WTC11 (cell line): ENCODE measurements around the gene SYT7. TPM values are rescaled to one million over a fixed set of nuclear protein-coding genes. Genes with fewer than 3 reads are reported as not detected.

Experiments used
- ATAC-seq: fragments of 200-7000 bp; cut with Tn5 transposase; 2 replicates; pipeline ENCODE4 v1.10.0; 2021; ENCODE audit warnings: mild to moderate bottlenecking, moderate library complexity
- CTCF ChIA-PET: fragments of 300-600 bp; sonication (Branson Sonifier 250); formaldehyde crosslinking; loops from one replicate; lab custom pipeline; 2021; ENCODE audit warnings: antibody characterized with exemption; lab: Charles Lee
- POLR2A ChIA-PET: fragments of 350-600 bp; sonication (Branson Sonifier 250); formaldehyde crosslinking; loops from one replicate; lab custom pipeline; 2021; ENCODE audit warnings: antibody characterized with exemption; lab: Charles Lee
- DNase-seq: peaks from one replicate; pipeline ENCODE4 v3.0.0; 2021; ENCODE audit warnings: low spot score
- H3K27ac Mint-ChIP-seq: 2 replicates; pipeline ENCODE4 v1.8.0; 2021; ENCODE audit warnings: mixed read lengths
- H3K27me3 Mint-ChIP-seq: 2 replicates; pipeline ENCODE4 v1.8.0; 2021; ENCODE audit warnings: low read depth, mild to moderate bottlenecking, moderate library complexity, mixed read lengths
- H3K36me3 Mint-ChIP-seq: 2 replicates; pipeline ENCODE4 v1.8.0; 2021; ENCODE audit warnings: mixed read lengths
- H3K4me1 Mint-ChIP-seq: 2 replicates; pipeline ENCODE4 v1.8.0; 2022; ENCODE audit warnings: mixed read lengths
- H3K4me3 Mint-ChIP-seq: 2 replicates; pipeline ENCODE4 v1.8.0; 2021; ENCODE audit warnings: mild to moderate bottlenecking, moderate library complexity, mixed read lengths
- H3K9me3 Mint-ChIP-seq: 2 replicates; pipeline ENCODE4 v1.8.0; 2021; ENCODE audit warnings: mixed read lengths
- CBFB ChIP-seq: sonication (generic); formaldehyde crosslinking; IDR thresholded peaks from 2 replicates; pipeline ENCODE4 v1.8.1; 2022; ENCODE audit warnings: mild to moderate bottlenecking, low read depth, missing genetic modification reagents
- E2F4 ChIP-seq: sonication (generic); formaldehyde crosslinking; IDR thresholded peaks from 2 replicates; pipeline ENCODE4 v1.8.1; 2022; ENCODE audit warnings: low read depth, mild to moderate bottlenecking, moderate library complexity, missing genetic modification reagents, borderline replicate concordance
- EMX1 ChIP-seq: fragments of 250-450 bp; sonication (Bioruptor Pico); IDR thresholded peaks from 2 replicates; pipeline ENCODE4 v1.8.0; 2021; ENCODE audit warnings: mild to moderate bottlenecking
- GTF2I ChIP-seq: fragments of 250-450 bp; sonication (Bioruptor Pico); conservative IDR thresholded peaks from 2 replicates; pipeline ENCODE4 v1.4.0; 2021; ENCODE audit warnings: mild to moderate bottlenecking
- HMGA2 ChIP-seq: fragments of 250-450 bp; sonication (Bioruptor Pico); IDR thresholded peaks from 2 replicates; pipeline ENCODE4 v1.4.0; 2021; ENCODE audit warnings: mild to moderate bottlenecking, moderate library complexity
- KAT7 ChIP-seq: sonication (generic); formaldehyde crosslinking; IDR thresholded peaks from 2 replicates; pipeline ENCODE4 v1.8.1; 2023; ENCODE audit warnings: missing genetic modification reagents, mild to moderate bottlenecking, borderline replicate concordance
- MYBL2 ChIP-seq: sonication (generic); formaldehyde crosslinking; IDR thresholded peaks from 2 replicates; pipeline ENCODE4 v1.8.1; 2023; ENCODE audit warnings: mild to moderate bottlenecking, moderate library complexity, missing genetic modification reagents
- SMAD3 ChIP-seq: sonication (generic); formaldehyde crosslinking; IDR thresholded peaks from 2 replicates; pipeline ENCODE4 v1.8.0; 2022; ENCODE audit warnings: missing genetic modification reagents, mild to moderate bottlenecking, borderline replicate concordance
- SMAD4 ChIP-seq: sonication (generic); formaldehyde crosslinking; IDR thresholded peaks from 2 replicates; pipeline ENCODE4 v1.8.0; 2022; ENCODE audit warnings: mild to moderate bottlenecking, missing genetic modification reagents
- TCF7 ChIP-seq: sonication (generic); formaldehyde crosslinking; IDR thresholded peaks from 2 replicates; pipeline ENCODE4 v1.8.0; 2022; ENCODE audit warnings: mild to moderate bottlenecking, low read depth, missing genetic modification reagents, moderate library complexity
- TEAD1 ChIP-seq: sonication (generic); formaldehyde crosslinking; IDR thresholded peaks from 2 replicates; pipeline ENCODE4 v1.8.0; 2022; ENCODE audit warnings: mild to moderate bottlenecking, missing genetic modification reagents
- ZNF317 ChIP-seq: sonication (generic); formaldehyde crosslinking; IDR thresholded peaks from 2 replicates; pipeline ENCODE4 v1.8.1; 2023; ENCODE audit warnings: low read depth, mild to moderate bottlenecking, moderate library complexity, missing genetic modification reagents, borderline replicate concordance
- total RNA-seq: library from RNA; stranded (reverse); gene quantifications from 3 replicates; pipeline ENCODE4 v1.2.3, GENCODE V29; 2021
- TF ChIP-seq, protein P1 (sequence below): sonication (generic); formaldehyde crosslinking; IDR thresholded peaks from 2 replicates; pipeline ENCODE4 v1.8.1; 2022; ENCODE audit warnings: mild to moderate bottlenecking, missing genetic modification reagents, moderate library complexity, borderline replicate concordance
- TF ChIP-seq, protein P2 (sequence below): sonication (generic); formaldehyde crosslinking; conservative IDR thresholded peaks from 2 replicates; pipeline ENCODE4 v1.8.1; 2022; ENCODE audit warnings: mild to moderate bottlenecking, missing genetic modification reagents
- TF ChIP-seq, protein P3 (sequence below): sonication (generic); formaldehyde crosslinking; IDR thresholded peaks from 2 replicates; pipeline ENCODE4 v1.8.0; 2023; ENCODE audit warnings: mild to moderate bottlenecking, missing genetic modification reagents
- TF ChIP-seq, protein P4 (sequence below): fragments of 250-450 bp; sonication (Bioruptor Pico); IDR thresholded peaks from 2 replicates; pipeline ENCODE4 v1.8.0; 2021; ENCODE audit warnings: mild to moderate bottlenecking
- TF ChIP-seq, protein P5 (sequence below): fragments of 200-600 bp; IDR thresholded peaks from 2 replicates; pipeline ENCODE4 v1.8.0; 2022; ENCODE audit warnings: antibody characterized with exemption

SYT7 gene
- total RNA-seq, 1 experiment from 2014 or later = 12.5 TPM

- DNase-seq (no peak), ATAC-seq (no peak)
- H3K36me3 Mint-ChIP-seq = no peaks in the 10 kb centered on the region
- H3K27me3 Mint-ChIP-seq = peaks cover 67% of the 10 kb centered on the region
- peaks cover 60% of the 10 kb centered on the region for H3K4me1 Mint-ChIP-seq
- POLR2A ChIA-PET = interaction anchor here (1.1 kb wide), 1 partner anchor 14 kb away, joined by 3 read pairs; no protein-coding TSS in a partner anchor
- CTCF ChIA-PET = interaction anchor here (0.6 to 1.8 kb wide), 23 partner anchors 9 to 220 kb away, joined by 3 to 16 read pairs (median 4); partner anchors contain the start of genes CYB561A3, LRRC10B and TMEM138
- H3K27ac Mint-ChIP-seq = no peak overlapping the region
- H3K9me3 Mint-ChIP-seq = no peaks in the 10 kb centered on the region
- TF ChIP-seq EMX1 (CRISPR knock-in tag) (no peak), CBFB (CRISPR knock-in tag) (no peak), SMAD3 (CRISPR knock-in tag) (no peak), TCF7 (CRISPR knock-in tag) (no peak), HMGA2 (no peak), GTF2I (CRISPR knock-in tag) (no peak), MYBL2 (CRISPR knock-in tag) (no peak), E2F4 (CRISPR knock-in tag) (no peak), KAT7 (CRISPR knock-in tag) (no peak), ZNF317 (CRISPR knock-in tag) (no peak), SMAD4 (CRISPR knock-in tag) (no peak), TEAD1 (CRISPR knock-in tag) (no peak)
- TF ChIP-seq, protein P1, sequence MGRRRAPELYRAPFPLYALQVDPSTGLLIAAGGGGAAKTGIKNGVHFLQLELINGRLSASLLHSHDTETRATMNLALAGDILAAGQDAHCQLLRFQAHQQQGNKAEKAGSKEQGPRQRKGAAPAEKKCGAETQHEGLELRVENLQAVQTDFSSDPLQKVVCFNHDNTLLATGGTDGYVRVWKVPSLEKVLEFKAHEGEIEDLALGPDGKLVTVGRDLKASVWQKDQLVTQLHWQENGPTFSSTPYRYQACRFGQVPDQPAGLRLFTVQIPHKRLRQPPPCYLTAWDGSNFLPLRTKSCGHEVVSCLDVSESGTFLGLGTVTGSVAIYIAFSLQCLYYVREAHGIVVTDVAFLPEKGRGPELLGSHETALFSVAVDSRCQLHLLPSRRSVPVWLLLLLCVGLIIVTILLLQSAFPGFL (CRISPR knock-in tag) = no peak
- TF ChIP-seq, protein P2, sequence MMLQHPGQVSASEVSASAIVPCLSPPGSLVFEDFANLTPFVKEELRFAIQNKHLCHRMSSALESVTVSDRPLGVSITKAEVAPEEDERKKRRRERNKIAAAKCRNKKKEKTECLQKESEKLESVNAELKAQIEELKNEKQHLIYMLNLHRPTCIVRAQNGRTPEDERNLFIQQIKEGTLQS (CRISPR knock-in tag) = no peak
- TF ChIP-seq, protein P3, sequence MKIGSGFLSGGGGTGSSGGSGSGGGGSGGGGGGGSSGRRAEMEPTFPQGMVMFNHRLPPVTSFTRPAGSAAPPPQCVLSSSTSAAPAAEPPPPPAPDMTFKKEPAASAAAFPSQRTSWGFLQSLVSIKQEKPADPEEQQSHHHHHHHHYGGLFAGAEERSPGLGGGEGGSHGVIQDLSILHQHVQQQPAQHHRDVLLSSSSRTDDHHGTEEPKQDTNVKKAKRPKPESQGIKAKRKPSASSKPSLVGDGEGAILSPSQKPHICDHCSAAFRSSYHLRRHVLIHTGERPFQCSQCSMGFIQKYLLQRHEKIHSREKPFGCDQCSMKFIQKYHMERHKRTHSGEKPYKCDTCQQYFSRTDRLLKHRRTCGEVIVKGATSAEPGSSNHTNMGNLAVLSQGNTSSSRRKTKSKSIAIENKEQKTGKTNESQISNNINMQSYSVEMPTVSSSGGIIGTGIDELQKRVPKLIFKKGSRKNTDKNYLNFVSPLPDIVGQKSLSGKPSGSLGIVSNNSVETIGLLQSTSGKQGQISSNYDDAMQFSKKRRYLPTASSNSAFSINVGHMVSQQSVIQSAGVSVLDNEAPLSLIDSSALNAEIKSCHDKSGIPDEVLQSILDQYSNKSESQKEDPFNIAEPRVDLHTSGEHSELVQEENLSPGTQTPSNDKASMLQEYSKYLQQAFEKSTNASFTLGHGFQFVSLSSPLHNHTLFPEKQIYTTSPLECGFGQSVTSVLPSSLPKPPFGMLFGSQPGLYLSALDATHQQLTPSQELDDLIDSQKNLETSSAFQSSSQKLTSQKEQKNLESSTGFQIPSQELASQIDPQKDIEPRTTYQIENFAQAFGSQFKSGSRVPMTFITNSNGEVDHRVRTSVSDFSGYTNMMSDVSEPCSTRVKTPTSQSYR (CRISPR knock-in tag) = no peak
- TF ChIP-seq, protein P4, sequence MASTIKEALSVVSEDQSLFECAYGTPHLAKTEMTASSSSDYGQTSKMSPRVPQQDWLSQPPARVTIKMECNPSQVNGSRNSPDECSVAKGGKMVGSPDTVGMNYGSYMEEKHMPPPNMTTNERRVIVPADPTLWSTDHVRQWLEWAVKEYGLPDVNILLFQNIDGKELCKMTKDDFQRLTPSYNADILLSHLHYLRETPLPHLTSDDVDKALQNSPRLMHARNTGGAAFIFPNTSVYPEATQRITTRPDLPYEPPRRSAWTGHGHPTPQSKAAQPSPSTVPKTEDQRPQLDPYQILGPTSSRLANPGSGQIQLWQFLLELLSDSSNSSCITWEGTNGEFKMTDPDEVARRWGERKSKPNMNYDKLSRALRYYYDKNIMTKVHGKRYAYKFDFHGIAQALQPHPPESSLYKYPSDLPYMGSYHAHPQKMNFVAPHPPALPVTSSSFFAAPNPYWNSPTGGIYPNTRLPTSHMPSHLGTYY (CRISPR knock-in tag) = no peak
- TF ChIP-seq, protein P5, sequence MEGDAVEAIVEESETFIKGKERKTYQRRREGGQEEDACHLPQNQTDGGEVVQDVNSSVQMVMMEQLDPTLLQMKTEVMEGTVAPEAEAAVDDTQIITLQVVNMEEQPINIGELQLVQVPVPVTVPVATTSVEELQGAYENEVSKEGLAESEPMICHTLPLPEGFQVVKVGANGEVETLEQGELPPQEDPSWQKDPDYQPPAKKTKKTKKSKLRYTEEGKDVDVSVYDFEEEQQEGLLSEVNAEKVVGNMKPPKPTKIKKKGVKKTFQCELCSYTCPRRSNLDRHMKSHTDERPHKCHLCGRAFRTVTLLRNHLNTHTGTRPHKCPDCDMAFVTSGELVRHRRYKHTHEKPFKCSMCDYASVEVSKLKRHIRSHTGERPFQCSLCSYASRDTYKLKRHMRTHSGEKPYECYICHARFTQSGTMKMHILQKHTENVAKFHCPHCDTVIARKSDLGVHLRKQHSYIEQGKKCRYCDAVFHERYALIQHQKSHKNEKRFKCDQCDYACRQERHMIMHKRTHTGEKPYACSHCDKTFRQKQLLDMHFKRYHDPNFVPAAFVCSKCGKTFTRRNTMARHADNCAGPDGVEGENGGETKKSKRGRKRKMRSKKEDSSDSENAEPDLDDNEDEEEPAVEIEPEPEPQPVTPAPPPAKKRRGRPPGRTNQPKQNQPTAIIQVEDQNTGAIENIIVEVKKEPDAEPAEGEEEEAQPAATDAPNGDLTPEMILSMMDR = no peak
- H3K4me3 Mint-ChIP-seq = peak overlapping the region; percentile 69
These were observed 1.1 kb upstream of the SYT7 start for GRCh38 chr11:61581931-61582330.
